ENCODE measurements around the gene TRPC4AP. TPM values are rescaled to one million over a fixed set of nuclear protein-coding genes. Genes with fewer than 3 reads are reported as not detected.
A peak's percentile ranks its signal among the peaks of the same experiment; 100 is the strongest.
"Not testable (repeated sequence)": the region's sequence is repeated elsewhere in the genome, so short reads cannot be mapped to it uniquely, and the experiment has no call there.

TRPC4AP gene
- total RNA-seq, 3 donors from 2014 or later = 46.2 to 49.7 (median 47.2) TPM

GRCh38 chr20:35055445-35056276 is 36.9 kb downstream of the TRPC4AP start:
- no peaks in the 10 kb centered on the region for H3K27me3 Mint-ChIP-seq (ENCODE audit: low read depth)
- H3K9me3 Mint-ChIP-seq = no peaks in the 10 kb centered on the region
- H3K4me3 Mint-ChIP-seq = peak overlapping the region; percentile 26
- H3K4me1 Mint-ChIP-seq (ENCODE audit: low read depth) = peaks cover 26% of the 10 kb centered on the region
- H3K36me3 Mint-ChIP-seq (ENCODE audit: insufficient read depth) = peaks cover 27% of the 10 kb centered on the region
- ATAC-seq (peak in 1 of 2 donors; percentile 82), DNase-seq (no peak)

- Mint-ChIP-seq H3K27me3 (ENCODE audit: low read depth) (no peaks in the 10 kb centered on the region), H3K4me1 (ENCODE audit: low read depth) (peaks cover 24% of the 10 kb centered on the region), H3K4me3 (no peak overlapping the region), H3K9me3 (no peaks in the 10 kb centered on the region), H3K36me3 (ENCODE audit: insufficient read depth) (peaks cover 26% of the 10 kb centered on the region)
- ATAC-seq = no peak
- DNase-seq = no peak
These were observed 37.8 kb downstream of the TRPC4AP start for GRCh38 chr20:35054814-35055213.

GRCh38 chr20:35052616-35053015 is 40.0 kb downstream of the TRPC4AP start:
- not testable (repeated sequence) for H3K4me3 Mint-ChIP-seq; ATAC-seq; H3K27me3 Mint-ChIP-seq (ENCODE audit: low read depth); H3K9me3 Mint-ChIP-seq; DNase-seq
- peaks cover 30% of the 10 kb centered on the region for H3K36me3 Mint-ChIP-seq (ENCODE audit: insufficient read depth)
- H3K4me1 Mint-ChIP-seq (ENCODE audit: low read depth) = peaks cover 10% of the 10 kb centered on the region

GRCh38 chr20:35049776-35050352 is 42.7 kb downstream of the TRPC4AP start:
- H3K9me3 Mint-ChIP-seq = no peaks in the 10 kb centered on the region
- no peak for ATAC-seq
- H3K4me3 Mint-ChIP-seq = no peak overlapping the region
- no peak for DNase-seq
- peaks cover 1% of the 10 kb centered on the region for H3K4me1 Mint-ChIP-seq (ENCODE audit: low read depth)
- no peaks in the 10 kb centered on the region for H3K27me3 Mint-ChIP-seq (ENCODE audit: low read depth)
- H3K36me3 Mint-ChIP-seq (ENCODE audit: insufficient read depth) = peaks cover 32% of the 10 kb centered on the region

- H3K4me3 Mint-ChIP-seq = no peak overlapping the region
- H3K36me3 Mint-ChIP-seq (ENCODE audit: insufficient read depth) = peaks cover 27% of the 10 kb centered on the region
- H3K27me3 Mint-ChIP-seq (ENCODE audit: low read depth) = no peaks in the 10 kb centered on the region
- H3K9me3 Mint-ChIP-seq = no peaks in the 10 kb centered on the region
- DNase-seq = no peak
- ATAC-seq = no peak
- H3K4me1 Mint-ChIP-seq (ENCODE audit: low read depth) = peaks cover 1% of the 10 kb centered on the region
These were observed 43.9 kb downstream of the TRPC4AP start for GRCh38 chr20:35048739-35049138.

GRCh38 chr20:35042268-35042667 is 50.3 kb downstream of the TRPC4AP start:
- no peak for DNase-seq
- Mint-ChIP-seq H3K4me1 (ENCODE audit: low read depth) (peaks cover 2% of the 10 kb centered on the region), H3K27me3 (ENCODE audit: low read depth) (no peaks in the 10 kb centered on the region), H3K9me3 (no peaks in the 10 kb centered on the region), H3K36me3 (ENCODE audit: insufficient read depth) (peaks cover 15% of the 10 kb centered on the region), H3K4me3 (no peak overlapping the region)
- no peak for ATAC-seq

GRCh38 chr20:35040646-35041045 is 52.0 kb downstream of the TRPC4AP start:
- no peaks in the 10 kb centered on the region for H3K9me3 Mint-ChIP-seq
- peaks cover 12% of the 10 kb centered on the region for H3K36me3 Mint-ChIP-seq (ENCODE audit: insufficient read depth)
- H3K27me3 Mint-ChIP-seq (ENCODE audit: low read depth) = no peaks in the 10 kb centered on the region
- no peak overlapping the region for H3K4me3 Mint-ChIP-seq
- DNase-seq (no peak), ATAC-seq (no peak)
- peaks cover 2% of the 10 kb centered on the region for H3K4me1 Mint-ChIP-seq (ENCODE audit: low read depth)

GRCh38 chr20:35039846-35040489 is 52.6 kb downstream of the TRPC4AP start:
- no peak for DNase-seq
- H3K9me3 Mint-ChIP-seq = no peaks in the 10 kb centered on the region
- no peak overlapping the region for H3K4me3 Mint-ChIP-seq
- ATAC-seq = no peak
- peaks cover 12% of the 10 kb centered on the region for H3K36me3 Mint-ChIP-seq (ENCODE audit: insufficient read depth)
- H3K4me1 Mint-ChIP-seq (ENCODE audit: low read depth) = peaks cover 2% of the 10 kb centered on the region
- H3K27me3 Mint-ChIP-seq (ENCODE audit: low read depth) = no peaks in the 10 kb centered on the region

GRCh38 chr20:35039146-35039545 is 53.5 kb downstream of the TRPC4AP start:
- no peaks in the 10 kb centered on the region for H3K9me3 Mint-ChIP-seq
- peaks cover 19% of the 10 kb centered on the region for H3K36me3 Mint-ChIP-seq (ENCODE audit: insufficient read depth)
- no peak overlapping the region for H3K4me3 Mint-ChIP-seq
- H3K4me1 Mint-ChIP-seq (ENCODE audit: low read depth) = peaks cover 2% of the 10 kb centered on the region
- no peaks in the 10 kb centered on the region for H3K27me3 Mint-ChIP-seq (ENCODE audit: low read depth)
- DNase-seq (no peak), ATAC-seq (no peak)

- no peaks in the 10 kb centered on the region for H3K27me3 Mint-ChIP-seq (ENCODE audit: low read depth)
- no peaks in the 10 kb centered on the region for H3K4me1 Mint-ChIP-seq (ENCODE audit: low read depth)
- H3K4me3 Mint-ChIP-seq = no peak overlapping the region
- ATAC-seq (no peak), DNase-seq (no peak)
- peaks cover 29% of the 10 kb centered on the region for H3K36me3 Mint-ChIP-seq (ENCODE audit: insufficient read depth)
- H3K9me3 Mint-ChIP-seq = no peaks in the 10 kb centered on the region
These were observed 58.5 kb downstream of the TRPC4AP start for GRCh38 chr20:35034145-35034544.

- H3K36me3 Mint-ChIP-seq (ENCODE audit: insufficient read depth) = peaks cover 33% of the 10 kb centered on the region
- no peak for ATAC-seq
These were observed 62.5 kb downstream of the TRPC4AP start for GRCh38 chr20:35030136-35030535.

GRCh38 chr20:35027301-35027700 is 65.3 kb downstream of the TRPC4AP start:
- DNase-seq (no peak), ATAC-seq (no peak)
- Mint-ChIP-seq H3K4me3 (no peak overlapping the region), H3K4me1 (ENCODE audit: low read depth) (no peaks in the 10 kb centered on the region), H3K36me3 (ENCODE audit: insufficient read depth) (peaks cover 28% of the 10 kb centered on the region), H3K27me3 (ENCODE audit: low read depth) (no peaks in the 10 kb centered on the region), H3K9me3 (no peaks in the 10 kb centered on the region)

More at GRCh38 chr20:35030136-35030535, 62.5 kb downstream of the TRPC4AP start:
- Mint-ChIP-seq H3K4me1 (ENCODE audit: low read depth) (no peaks in the 10 kb centered on the region), H3K9me3 (no peaks in the 10 kb centered on the region), H3K27me3 (ENCODE audit: low read depth) (no peaks in the 10 kb centered on the region), H3K4me3 (no peak overlapping the region)
- DNase-seq = no peak

- Mint-ChIP-seq H3K9me3 (no peaks in the 10 kb centered on the region), H3K4me3 (no peak overlapping the region), H3K4me1 (ENCODE audit: low read depth) (no peaks in the 10 kb centered on the region), H3K36me3 (ENCODE audit: insufficient read depth) (peaks cover 25% of the 10 kb centered on the region), H3K27me3 (ENCODE audit: low read depth) (no peaks in the 10 kb centered on the region)
- ATAC-seq = no peak
- no peak for DNase-seq
These were observed 67.5 kb downstream of the TRPC4AP start for GRCh38 chr20:35025116-35025515.

- no peaks in the 10 kb centered on the region for H3K27me3 Mint-ChIP-seq (ENCODE audit: low read depth)
- H3K4me3 Mint-ChIP-seq = no peak overlapping the region
- peaks cover 30% of the 10 kb centered on the region for H3K36me3 Mint-ChIP-seq (ENCODE audit: insufficient read depth)
- no peaks in the 10 kb centered on the region for H3K9me3 Mint-ChIP-seq
- DNase-seq (no peak), ATAC-seq (no peak)
- H3K4me1 Mint-ChIP-seq (ENCODE audit: low read depth) = no peaks in the 10 kb centered on the region
These were observed 69.0 kb downstream of the TRPC4AP start for GRCh38 chr20:35023624-35024023.

GRCh38 chr20:35021831-35022230 is 70.8 kb downstream of the TRPC4AP start:
- DNase-seq = no peak
- Mint-ChIP-seq H3K4me3 (no peak overlapping the region), H3K9me3 (no peaks in the 10 kb centered on the region), H3K36me3 (ENCODE audit: insufficient read depth) (peaks cover 23% of the 10 kb centered on the region), H3K4me1 (ENCODE audit: low read depth) (no peaks in the 10 kb centered on the region), H3K27me3 (ENCODE audit: low read depth) (no peaks in the 10 kb centered on the region)
- ATAC-seq = no peak
